Endodermal cell (in vitro differentiated cells): ENCODE data around the gene CST11. TPM values are rescaled to one million over a fixed set of nuclear protein-coding genes. Genes with fewer than 3 reads are reported as not detected.

Experiments
- DNase-seq: peaks from one replicate; pipeline ENCODE4 v3.0.0-alpha.2; 2017
- H3K27ac ChIP-seq: 2 replicates; pipeline ENCODE4 v1.5.1; 2013; ENCODE audit warnings: mild to moderate bottlenecking, low read depth, low read length, moderate library complexity
- H3K27me3 ChIP-seq: 2 replicates; pipeline ENCODE4 v1.6.1; 2013; ENCODE audit warnings: mild to moderate bottlenecking, low read length, moderate library complexity; ENCODE audit not compliant: insufficient read depth, control insufficient read depth, poor library complexity, severe bottlenecking
- H3K36me3 ChIP-seq: 2 replicates; pipeline ENCODE4 v1.7.0; 2013; ENCODE audit warnings: mild to moderate bottlenecking, low read length, moderate library complexity; ENCODE audit not compliant: control insufficient read depth, insufficient read depth
- H3K4me1 ChIP-seq: one replicate; pipeline ENCODE4 v1.7.0; 2013; ENCODE audit warnings: low read length; ENCODE audit not compliant: control insufficient read depth, insufficient read depth
- H3K4me3 ChIP-seq: 2 replicates; pipeline ENCODE4 v1.5.1; 2013; ENCODE audit warnings: mild to moderate bottlenecking, low read length, moderate library complexity
- H3K9ac ChIP-seq: 2 replicates; pipeline ENCODE4 v1.6.1; 2013; ENCODE audit warnings: mild to moderate bottlenecking, low read length, moderate library complexity; ENCODE audit not compliant: poor library complexity, severe bottlenecking; ENCODE audit errors: extremely low read depth
- H3K9me3 ChIP-seq: 2 replicates; pipeline ENCODE4 v1.6.1; 2013; ENCODE audit warnings: mild to moderate bottlenecking, low read length, moderate library complexity; ENCODE audit not compliant: control insufficient read depth
- H3K27ac Mint-ChIP-seq: 2 replicates; pipeline ENCODE4 v1.8.0; 2020; ENCODE audit warnings: mixed read lengths
- H3K27me3 Mint-ChIP-seq: 2 replicates; pipeline ENCODE4 v1.8.0; 2021; ENCODE audit warnings: mild to moderate bottlenecking, mixed read lengths; ENCODE audit not compliant: insufficient read depth
- H3K36me3 Mint-ChIP-seq: 2 replicates; pipeline ENCODE4 v1.8.0; 2020; ENCODE audit warnings: low read depth, mixed read lengths
- H3K4me1 Mint-ChIP-seq: 2 replicates; pipeline ENCODE4 v1.8.0; 2020; ENCODE audit warnings: mixed read lengths
- H3K4me3 Mint-ChIP-seq: 2 replicates; pipeline ENCODE4 v1.8.0; 2020; ENCODE audit warnings: mild to moderate bottlenecking, moderate library complexity, mixed read lengths
- H3K9me3 Mint-ChIP-seq: 2 replicates; pipeline ENCODE4 v1.8.0; 2020; ENCODE audit warnings: mild to moderate bottlenecking, mixed read lengths
- WGBS, 2 experiments: methylation state at CpG; one replicate each; pipeline versions ENCODE4 v1.1.5 to v1.1.7; 2013; ENCODE audit warnings: missing lambda C conversion rate in 2 of 2, mixed read lengths in 1 of 2; ENCODE audit not compliant: insufficient coverage in 1 of 2, insufficient read length in 1 of 2; 5-methylcytosine and 5-hydroxymethylcytosine counted together
- total RNA-seq, 2 donors: library from RNA; stranded (reverse); fragmentation: NEBNext Ultra II Directional in 1 of 2; extraction: Animal tissue kit (Norgen Biotek cat#: 25700) in 1 of 2; gene quantifications; 2 replicates in 1 of 2; 3 replicates in 1 of 2; pipeline ENCODE4 v1.2.1, GENCODE V29; 2021
- TF ChIP-seq, protein P1 (sequence below): fragments of 200-600 bp; sonication (generic); conservative IDR thresholded peaks from 2 replicates; pipeline ENCODE4 v1.5.0; 2021; ENCODE audit warnings: antibody characterized with exemption, mild to moderate bottlenecking

Gene CST11
- total RNA-seq, 2 donors from 2014 or later, result 0.69 TPM; not detected in 1

DNA sequence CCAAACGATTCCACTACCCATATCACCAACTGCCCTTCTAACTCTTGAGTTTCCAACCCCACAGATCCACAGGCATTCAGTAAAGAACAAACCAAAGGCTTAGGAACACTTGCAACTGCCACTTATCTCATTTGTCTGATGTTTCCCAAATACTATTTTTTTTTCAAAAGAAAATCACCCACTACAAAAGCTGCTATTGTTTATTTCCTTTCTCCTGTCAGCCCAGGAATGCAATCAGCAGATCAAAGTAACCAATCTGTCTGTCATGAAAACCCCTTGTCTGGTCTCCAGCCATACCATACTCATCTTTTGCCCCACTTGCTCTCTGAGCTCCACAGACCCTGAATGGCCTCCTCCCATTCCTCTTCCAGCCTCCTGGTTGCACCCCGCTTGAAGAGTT, 29.5 kb upstream of the CST11 start:
- Histone ChIP-seq H3K27me3 (no peaks in the 10 kb centered on the region), H3K9me3 (no peaks in the 10 kb centered on the region), H3K27ac (no peak overlapping the region), H3K4me3 (no peak overlapping the region), H3K36me3 (no peaks in the 10 kb centered on the region), H3K9ac (no peak overlapping the region), H3K4me1 (no peaks in the 10 kb centered on the region)
- Mint-ChIP-seq H3K9me3 (peaks cover 4% of the 10 kb centered on the region), H3K27me3 (peaks cover 7% of the 10 kb centered on the region), H3K4me3 (no peak overlapping the region), H3K4me1 (peaks cover 7% of the 10 kb centered on the region), H3K36me3 (no peaks in the 10 kb centered on the region), H3K27ac (no peak overlapping the region)
- TF ChIP-seq, protein P1, sequence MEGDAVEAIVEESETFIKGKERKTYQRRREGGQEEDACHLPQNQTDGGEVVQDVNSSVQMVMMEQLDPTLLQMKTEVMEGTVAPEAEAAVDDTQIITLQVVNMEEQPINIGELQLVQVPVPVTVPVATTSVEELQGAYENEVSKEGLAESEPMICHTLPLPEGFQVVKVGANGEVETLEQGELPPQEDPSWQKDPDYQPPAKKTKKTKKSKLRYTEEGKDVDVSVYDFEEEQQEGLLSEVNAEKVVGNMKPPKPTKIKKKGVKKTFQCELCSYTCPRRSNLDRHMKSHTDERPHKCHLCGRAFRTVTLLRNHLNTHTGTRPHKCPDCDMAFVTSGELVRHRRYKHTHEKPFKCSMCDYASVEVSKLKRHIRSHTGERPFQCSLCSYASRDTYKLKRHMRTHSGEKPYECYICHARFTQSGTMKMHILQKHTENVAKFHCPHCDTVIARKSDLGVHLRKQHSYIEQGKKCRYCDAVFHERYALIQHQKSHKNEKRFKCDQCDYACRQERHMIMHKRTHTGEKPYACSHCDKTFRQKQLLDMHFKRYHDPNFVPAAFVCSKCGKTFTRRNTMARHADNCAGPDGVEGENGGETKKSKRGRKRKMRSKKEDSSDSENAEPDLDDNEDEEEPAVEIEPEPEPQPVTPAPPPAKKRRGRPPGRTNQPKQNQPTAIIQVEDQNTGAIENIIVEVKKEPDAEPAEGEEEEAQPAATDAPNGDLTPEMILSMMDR, result no peak
- WGBS, 2 experiments, result 83% methylated on average over 2 of the region's 2 CpGs; no CpG with 5 or more reads in 1 of the 2 experiments
- no peak for DNase-seq

DNA sequence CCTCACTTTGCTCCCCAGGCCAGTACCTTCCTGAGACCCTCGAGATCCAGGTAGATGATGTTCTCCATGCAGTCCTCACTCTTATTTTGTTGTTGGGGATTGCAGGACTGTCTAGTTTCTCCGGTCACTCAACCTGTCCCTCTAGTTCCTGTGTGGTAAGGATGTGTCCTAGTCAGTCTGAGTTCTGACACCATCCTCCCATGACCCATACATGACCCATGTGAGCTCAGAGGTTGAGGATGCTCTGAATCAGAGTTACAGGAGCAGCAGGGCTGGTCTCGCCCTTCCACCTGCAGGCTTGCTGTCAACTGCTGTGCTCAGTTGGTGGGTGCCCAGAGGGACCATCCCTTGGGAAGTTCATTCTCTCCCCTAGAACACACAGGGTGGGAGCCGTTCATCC, 26.4 kb upstream of the CST11 start:
- TF ChIP-seq, protein P1, result no peak
- H3K27ac Mint-ChIP-seq, result no peak overlapping the region
- 95 to 100% methylated on average over 1 to 4 of the region's 4 CpGs for WGBS, 2 experiments
- peaks cover 7% of the 10 kb centered on the region for H3K4me1 Mint-ChIP-seq
- no peaks in the 10 kb centered on the region for H3K4me1 ChIP-seq
- no peaks in the 10 kb centered on the region for H3K27me3 ChIP-seq
- no peak overlapping the region for H3K27ac ChIP-seq
- no peak overlapping the region for H3K9ac ChIP-seq
- H3K4me3 Mint-ChIP-seq, result no peak overlapping the region
- H3K9me3 Mint-ChIP-seq, result peaks cover 4% of the 10 kb centered on the region
- no peaks in the 10 kb centered on the region for H3K36me3 ChIP-seq
- no peak overlapping the region for H3K4me3 ChIP-seq
- no peak for DNase-seq
- H3K36me3 Mint-ChIP-seq, result no peaks in the 10 kb centered on the region
- no peaks in the 10 kb centered on the region for H3K9me3 ChIP-seq
- peaks cover 5% of the 10 kb centered on the region for H3K27me3 Mint-ChIP-seq

GRCh38 chr20:23477223-23477622, 24.5 kb upstream of the CST11 start:
- H3K4me1 Mint-ChIP-seq, result peaks cover 10% of the 10 kb centered on the region
- H3K4me3 Mint-ChIP-seq, result no peak overlapping the region
- Histone ChIP-seq H3K36me3 (no peaks in the 10 kb centered on the region), H3K27me3 (no peaks in the 10 kb centered on the region), H3K4me1 (no peaks in the 10 kb centered on the region), H3K27ac (no peak overlapping the region), H3K4me3 (no peak overlapping the region), H3K9me3 (no peaks in the 10 kb centered on the region), H3K9ac (no peak overlapping the region)
- TF ChIP-seq, protein P1, result no peak
- no peak for DNase-seq
- peaks cover 7% of the 10 kb centered on the region for H3K27me3 Mint-ChIP-seq
- no peaks in the 10 kb centered on the region for H3K36me3 Mint-ChIP-seq
- no peak overlapping the region for H3K27ac Mint-ChIP-seq
- WGBS, 2 experiments, result 53 to 67% methylated on average over 2 to 3 of the region's 3 CpGs
- H3K9me3 Mint-ChIP-seq, result peaks cover 4% of the 10 kb centered on the region
